T follicular helper cell (primary cell): Measurements from ENCODE around the gene LRP8.

Source experiments
- DNase-seq: peaks from one replicate; pipeline ENCODE4 v3.0.0-alpha.2; 2020; ENCODE audit warnings: low read depth

The LRP8 gene

GRCh38 chr1:53262000-53262399 lies 65.9 kb downstream of the LRP8 start:
- no peak for DNase-seq

- DNase-seq, result no peak
Observed at GRCh38 chr1:53260631-53261247, 67.1 kb downstream of the LRP8 start.

- DNase-seq, result no peak
Observed at GRCh38 chr1:53259932-53260331, 67.9 kb downstream of the LRP8 start.

GRCh38 chr1:53258216-53258615 lies 69.7 kb downstream of the LRP8 start:
- no peak for DNase-seq

GRCh38 chr1:53257454-53258081 lies 70.3 kb downstream of the LRP8 start:
- no peak for DNase-seq

- DNase-seq, result no peak
Observed at GRCh38 chr1:53256511-53257453, 71.1 kb downstream of the LRP8 start.

GRCh38 chr1:53255031-53255430 lies 72.8 kb downstream of the LRP8 start:
- no peak for DNase-seq

- DNase-seq, result no peak
Observed at GRCh38 chr1:53254011-53254640, 73.7 kb downstream of the LRP8 start.

- no peak for DNase-seq
Observed at GRCh38 chr1:53250325-53250724, 77.5 kb downstream of the LRP8 start.

GRCh38 chr1:53249706-53250105 lies 78.2 kb downstream of the LRP8 start:
- DNase-seq, result no peak

GRCh38 chr1:53246261-53247134 lies 81.4 kb downstream of the LRP8 start:
- DNase-seq, result no peak

GRCh38 chr1:53244141-53244540 lies 83.7 kb downstream of the LRP8 start:
- DNase-seq, result no peak

GRCh38 chr1:53242381-53242780 lies 85.5 kb downstream of the LRP8 start:
- no peak for DNase-seq

- no peak for DNase-seq
Observed at GRCh38 chr1:53241828-53242227, 86.0 kb downstream of the LRP8 start.

- peak; percentile 91 for DNase-seq
Observed at GRCh38 chr1:53238197-53239155, 89.4 kb downstream of the LRP8 start, which contains the start of gene MAGOH. Gene MAGOH, minus strand, starts transcription at chr1:53238518. Its CDS starts 70 bp downstream, at chr1:53238448.

- no peak for DNase-seq
Observed at GRCh38 chr1:53237638-53238037, 90.2 kb downstream of the LRP8 start.

- DNase-seq, result no peak
Observed at GRCh38 chr1:53220962-53221286, 106.9 kb downstream of the LRP8 start.

- peak; percentile 84 for DNase-seq
Observed at GRCh38 chr1:53220171-53220961, 107.5 kb downstream of the LRP8 start, which contains the start of gene CZIB. Gene CZIB, minus strand, starts transcription at chr1:53220634. Its CDS starts 59 bp downstream, at chr1:53220575.

GRCh38 chr1:53219711-53220110 lies 108.2 kb downstream of the LRP8 start:
- no peak for DNase-seq
